A549 (cell line): Measurements from ENCODE around the gene MAP3K10. TPM values are rescaled to one million over a fixed set of nuclear protein-coding genes. Genes with fewer than 3 reads are reported as not detected.

ENCODE experiments used
- ATAC-seq, 2 experiments: fragments of 200-7000 bp in 1 of 2; fragments of >200 bp in 1 of 2; cut with Nextera tagmentation in 1 of 2; cut with Tn5 transposase in 1 of 2; 3 replicates each; pipeline versions ENCODE4 v1.8.0 to v1.9.1; 2018 to 2020; ENCODE audit warnings: mild to moderate bottlenecking in 1 of 2, moderate library complexity in 1 of 2
- CTCF ChIA-PET: fragments of 300-600 bp; sonication (Branson Sonifier 250); formaldehyde crosslinking; extraction: SDS; loops from one replicate; lab custom pipeline; 2021; ENCODE audit warnings: antibody characterized with exemption, inconsistent platforms; lab: Yijun Ruan, JAX
- POLR2A ChIA-PET: fragments of 350-600 bp; formaldehyde crosslinking; extraction: SDS; loops from one replicate; lab custom pipeline; 2021; ENCODE audit warnings: antibody characterized with exemption, inconsistent platforms; lab: Yijun Ruan, JAX
- DNase-seq, 2 experiments: peaks; one replicate each; pipeline versions ENCODE4 v3.0.0 to v3.0.0-alpha.2; 2011 to 2016; ENCODE audit warnings: low read depth in 1 of 2, low spot score in 1 of 2
- FAIRE-seq: peaks from 2 replicates; lab custom pipeline; 2011; peaks lifted over from hg19 to GRCh38; lab: Jason Lieb, UNC
- H3K27ac ChIP-seq, 2 experiments: fragments of >200 bp; sonication (Bioruptor Twin); formaldehyde crosslinking; 3 replicates each; pipeline ENCODE4 v1.5.1; 2016 to 2017
- H3K4me1 ChIP-seq: fragments of >200 bp; sonication (Bioruptor Twin); formaldehyde crosslinking; 3 replicates; pipeline ENCODE4 v1.6.1; 2016
- H3K4me2 ChIP-seq: fragments of >200 bp; sonication (Bioruptor Twin); formaldehyde crosslinking; 3 replicates; pipeline ENCODE4 v1.6.1; 2016
- H3K4me3 ChIP-seq: fragments of >200 bp; sonication (Bioruptor Twin); formaldehyde crosslinking; 3 replicates; pipeline ENCODE4 v1.5.1; 2016
- H3K9me3 ChIP-seq: fragments of >200 bp; sonication (Bioruptor Twin); formaldehyde crosslinking; 3 replicates; pipeline ENCODE4 v1.6.1; 2016
- ATOH8 ChIP-seq: fragments of 250-450 bp; sonication (Bioruptor Pico); IDR thresholded peaks from 2 replicates; pipeline ENCODE4 v1.5.0; 2020; ENCODE audit warnings: low read depth, mild to moderate bottlenecking, moderate library complexity
- CEBPB ChIP-seq, 2 experiments: fragments of >200 bp in 1 of 2; sonication (Bioruptor Twin) in 1 of 2; formaldehyde crosslinking in 1 of 2; IDR thresholded peaks; 2 replicates each; pipeline ENCODE4 v1.6.1; 2012 to 2016
- CHD4 ChIP-seq: fragments of 200-600 bp; sonication (generic); IDR thresholded peaks from 2 replicates; pipeline ENCODE4 v1.6.1; 2016; ENCODE audit warnings: antibody characterized with exemption, mild to moderate bottlenecking, borderline replicate concordance
- E2F6 ChIP-seq: IDR thresholded peaks from 2 replicates; pipeline ENCODE4 v1.6.1; 2012; ENCODE audit warnings: low read depth, borderline replicate concordance
- FOSB ChIP-seq: fragments of 250-450 bp; sonication (Bioruptor Pico); IDR thresholded peaks from 2 replicates; pipeline ENCODE4 v1.5.0; 2020; ENCODE audit warnings: mild to moderate bottlenecking, moderate library complexity
- FOSL2 ChIP-seq, 2 experiments: fragments of 450-650 bp in 1 of 2; fragments of >200 bp in 1 of 2; sonication (Bioruptor Twin) in 1 of 2; formaldehyde crosslinking; IDR thresholded peaks; 2 replicates each; pipeline versions ENCODE4 v1.5.0 to v1.6.1; 2016 to 2020; ENCODE audit warnings: mild to moderate bottlenecking in 1 of 2, moderate library complexity in 1 of 2
- HEYL ChIP-seq: fragments of 250-450 bp; sonication (Bioruptor Pico); IDR thresholded peaks from 2 replicates; pipeline ENCODE4 v1.8.0; 2021; ENCODE audit warnings: mild to moderate bottlenecking, moderate library complexity
- HMGXB4 ChIP-seq: fragments of 250-450 bp; sonication (Bioruptor Pico); IDR thresholded peaks from 2 replicates; pipeline ENCODE4 v1.5.0; 2021; ENCODE audit warnings: mild to moderate bottlenecking, moderate library complexity, borderline replicate concordance
- MAFK ChIP-seq: fragments of 450-650 bp; IDR thresholded peaks from 2 replicates; pipeline ENCODE4 v1.6.1; 2014; ENCODE audit not compliant: partially characterized antibody
- NPAS2 ChIP-seq: fragments of 250-450 bp; sonication (Bioruptor Pico); IDR thresholded peaks from 2 replicates; pipeline ENCODE4 v1.8.0; 2022; ENCODE audit warnings: mild to moderate bottlenecking, moderate library complexity, borderline replicate concordance
- PHF8 ChIP-seq: fragments of 200-600 bp; sonication (generic); IDR thresholded peaks from 2 replicates; pipeline ENCODE4 v1.6.1; 2016; ENCODE audit warnings: low read depth, mild to moderate bottlenecking, antibody characterized with exemption, moderate library complexity, borderline replicate concordance
- POLR2A ChIP-seq: IDR thresholded peaks from 2 replicates; pipeline ENCODE4 v1.6.1; 2012; ENCODE audit warnings: mild to moderate bottlenecking, low read length
- POLR2AphosphoS2 ChIP-seq: conservative IDR thresholded peaks from 2 replicates; pipeline ENCODE4 v1.6.1; 2012; ENCODE audit warnings: low read length, improper control_type of control experiment, inconsistent platforms
- RCOR1 ChIP-seq: fragments of 150-350 bp; IDR thresholded peaks from 2 replicates; pipeline ENCODE4 v1.6.1; 2014; ENCODE audit warnings: antibody characterized with exemption, low read length, low read depth
- TP53 ChIP-seq: fragments of 250-450 bp; sonication (Bioruptor Pico); IDR thresholded peaks from 2 replicates; pipeline ENCODE4 v1.5.0; 2021; ENCODE audit warnings: mild to moderate bottlenecking, moderate library complexity
- USF2 ChIP-seq: fragments of 450-650 bp; IDR thresholded peaks from 2 replicates; pipeline ENCODE4 v1.6.1; 2014; ENCODE audit warnings: antibody characterized with exemption
- ZC3H11A ChIP-seq: fragments of 450-650 bp; IDR thresholded peaks from 2 replicates; pipeline ENCODE4 v1.6.1; 2014; ENCODE audit warnings: antibody characterized with exemption, mild to moderate bottlenecking
- WGBS: methylation state at CpG from one replicate; pipeline ENCODE4 v1.1.6; 2017; ENCODE audit errors: missing lambda C conversion rate; 5-methylcytosine and 5-hydroxymethylcytosine counted together
- polyA plus RNA-seq, 4 experiments: library from polyadenylated mRNA; depleted of rRNA in 3 of 4; stranded (reverse); fragments of >200 nt; fragmentation: RNase III in 1 of 4; extraction: RNeasy Plus Mini Kit Qiagen cat#74134 plus additional on column Dnase treatment in 1 of 4; gene quantifications; 2 replicates in 3 of 4; 3 replicates in 1 of 4; pipeline ENCODE4 v1.2.3, GENCODE V29; 2011 to 2017

MAP3K10 gene
- polyA plus RNA-seq, 2 of the 4 experiments (the other 2 are of a cell fraction), result 6.6 to 21.0 TPM

- DNase-seq, result peak in 1 of 2 experiments; percentile 47
- WGBS, result 15% methylated on average over 3 of the region's 3 CpGs
Measured at GRCh38 chr19:40229484-40229883, 38.3 kb downstream of the MAP3K10 start.

GRCh38 chr19:40229926-40230417 is 38.7 kb downstream of the MAP3K10 start:
- ATAC-seq (no peak), DNase-seq (no peak), FAIRE-seq (peak; percentile 84)
- Histone ChIP-seq H3K4me3 (no peak overlapping the region), H3K9me3 (no peaks in the 10 kb centered on the region), H3K4me2 (peak overlapping the region; percentile 5; the same call in 1 of the 3 replicates), H3K4me1 (peaks cover 38% of the 10 kb centered on the region), H3K27ac (no peak overlapping the region)
- 90% methylated on average over 4 of the region's 4 CpGs for WGBS
- CTCF ChIA-PET, result interaction anchor here (0.6 to 3.6 kb wide), 11 partner anchors 7 to 437 kb away, joined by 3 to 21 read pairs (median 6); partner anchors contain the start of gene TTC9B
- TF ChIP-seq FOSB (0 out of 2 replicates have a peak, but pooled peaks have one; percentile 56), MAFK (peak; percentile 83), HEYL (no peak)
- POLR2A ChIA-PET, result no interaction called here

More at GRCh38 chr19:40229484-40229883, 38.3 kb downstream of the MAP3K10 start:
- Histone ChIP-seq H3K27ac (no peak overlapping the region), H3K4me1 (peaks cover 38% of the 10 kb centered on the region), H3K4me2 (peak overlapping the region; percentile 5; the same call in 1 of the 3 replicates), H3K4me3 (no peak overlapping the region), H3K9me3 (no peaks in the 10 kb centered on the region)
- ATAC-seq (peak in 1 of 2 experiments; percentile 3; a peak in 3 of 6 replicates), FAIRE-seq (peak; percentile 82)
- CTCF ChIA-PET, result interaction anchor here (0.6 to 3.6 kb wide), 9 partner anchors 8 to 90 kb away, joined by 3 to 37 read pairs (median 7); partner anchors contain the start of gene TTC9B
- POLR2A ChIA-PET, result no interaction called here
- TF ChIP-seq FOSL2 (IDR thresholded peaks at IDR 0.05), result no peak
- TF ChIP-seq FOSL2 (CRISPR knock-in tag; IDR thresholded peaks at IDR 0.05), result 0 out of 2 replicates have a peak, but pooled peaks have one; percentile 31
- TF ChIP-seq USF2, result no peak

GRCh38 chr19:40231057-40231456 is 39.8 kb downstream of the MAP3K10 start:
- no peak for DNase-seq
- POLR2A ChIA-PET, result no interaction called here
- H3K4me3 ChIP-seq, result no peak overlapping the region
- TF ChIP-seq TP53 (CRISPR knock-in tag) (no peak), PHF8 (no peak), POLR2A (no peak), E2F6 (no peak), ZC3H11A (no peak), CHD4 (no peak), RCOR1 (no peak), HMGXB4 (no peak), ATOH8 (CRISPR knock-in tag) (no peak), CEBPB (IDR thresholded peaks at IDR 0.05) (no peak), POLR2AphosphoS2 (no peak), NPAS2 (CRISPR knock-in tag) (no peak)
- TF ChIP-seq, all 56 proteins: peak for 0
- CTCF ChIA-PET, result interaction anchor here (1.2 to 3.6 kb wide), 7 partner anchors 8 to 91 kb away, joined by 4 to 21 read pairs (median 8); partner anchors contain the start of gene TTC9B
- no peak for ATAC-seq
- 94% methylated on average over 6 of the region's 6 CpGs for WGBS
- H3K9me3 ChIP-seq, result no peaks in the 10 kb centered on the region
- H3K4me1 ChIP-seq, result peaks cover 38% of the 10 kb centered on the region
- peak overlapping the region; percentile 61; the same call in 2 of the 3 replicates for H3K4me2 ChIP-seq
- peak; percentile 59 for FAIRE-seq
- H3K27ac ChIP-seq, result peak overlapping the region; percentile 43 to 71; a peak in 3 of 6 replicates
